GM18526 (cell line): ENCODE measurements around the gene MPND.
A peak's percentile ranks its signal among the peaks of the same experiment; 100 is the strongest.

Experiments used
- POLR2A ChIP-seq: IDR thresholded peaks from 3 replicates; pipeline ENCODE4 v1.6.1; 2011; ENCODE audit not compliant: insufficient read length; ENCODE audit errors: extremely low read depth

MPND gene

DNA sequence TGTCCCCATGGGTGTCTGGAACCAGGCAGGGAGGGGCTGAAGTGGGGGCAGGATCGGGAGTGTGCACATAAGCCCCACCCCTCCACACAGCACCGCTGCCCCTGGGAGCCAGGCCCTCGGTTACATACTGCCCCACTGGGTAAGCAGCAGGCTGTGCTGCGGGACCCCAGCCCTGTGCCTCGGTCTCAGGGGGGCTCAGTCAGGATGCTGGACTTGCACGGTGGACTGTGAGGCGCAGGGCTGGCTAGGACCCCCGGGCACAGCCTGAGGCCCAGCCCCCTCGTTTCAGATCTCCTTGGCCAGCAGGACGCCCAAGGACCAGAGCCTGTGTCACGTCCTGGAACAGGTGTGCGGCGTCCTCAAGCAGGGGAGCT is 16.3 kb downstream of the MPND start:
- TF ChIP-seq POLR2A = no peak

GRCh38 chr19:4360081-4360569 is 16.8 kb downstream of the MPND start:
- TF ChIP-seq POLR2A = no peak

- TF ChIP-seq POLR2A = no peak
Measured at GRCh38 chr19:4360641-4361151, 17.3 kb downstream of the MPND start.

DNA sequence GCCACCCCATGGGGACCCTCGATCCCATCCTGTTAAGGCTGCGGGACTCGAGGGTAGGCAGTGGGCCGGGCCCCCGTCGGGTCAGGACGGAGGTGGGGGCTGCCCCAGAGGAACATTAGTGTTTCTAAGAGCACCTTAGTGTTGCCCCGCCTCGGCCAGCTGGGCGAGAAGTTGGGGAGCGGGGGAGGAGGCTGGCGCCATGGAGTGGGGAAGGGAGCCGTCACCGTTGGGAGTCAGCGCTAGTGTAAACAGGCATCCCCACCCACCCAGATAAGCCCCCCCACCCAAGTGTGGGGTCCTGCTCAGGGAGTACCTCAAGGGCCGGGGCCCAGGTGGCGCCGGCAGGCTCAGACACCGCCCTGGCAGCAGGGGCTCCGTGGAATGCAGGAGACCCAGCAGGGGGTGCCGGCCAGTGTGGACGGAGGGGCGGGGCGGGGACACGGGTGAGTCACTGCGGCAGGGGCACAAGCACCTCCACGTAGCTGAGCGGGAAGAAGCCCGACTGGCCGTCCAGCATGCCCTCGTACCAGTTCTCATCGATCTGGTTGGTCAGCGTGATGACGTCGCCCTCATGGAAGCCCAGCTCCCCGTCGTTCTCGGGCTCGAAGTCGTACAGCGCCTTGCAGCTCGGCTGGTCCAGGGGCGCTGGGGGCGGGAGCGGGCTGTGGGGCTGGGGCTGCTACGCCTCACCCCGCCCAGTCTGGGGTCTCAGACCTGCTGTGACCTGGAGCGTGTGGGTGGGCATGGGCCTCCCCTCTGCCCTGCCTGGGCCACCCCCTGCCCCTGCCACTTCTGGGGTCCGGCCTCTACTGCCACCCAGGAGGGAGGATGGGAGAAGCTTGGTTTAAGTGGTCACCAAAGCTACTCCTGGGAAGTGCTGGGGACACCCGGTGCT is 18.0 kb downstream of the MPND start:
- no peak for TF ChIP-seq POLR2A

GRCh38 chr19:4362101-4362828 is 18.9 kb downstream of the MPND start:
- no peak for TF ChIP-seq POLR2A

DNA sequence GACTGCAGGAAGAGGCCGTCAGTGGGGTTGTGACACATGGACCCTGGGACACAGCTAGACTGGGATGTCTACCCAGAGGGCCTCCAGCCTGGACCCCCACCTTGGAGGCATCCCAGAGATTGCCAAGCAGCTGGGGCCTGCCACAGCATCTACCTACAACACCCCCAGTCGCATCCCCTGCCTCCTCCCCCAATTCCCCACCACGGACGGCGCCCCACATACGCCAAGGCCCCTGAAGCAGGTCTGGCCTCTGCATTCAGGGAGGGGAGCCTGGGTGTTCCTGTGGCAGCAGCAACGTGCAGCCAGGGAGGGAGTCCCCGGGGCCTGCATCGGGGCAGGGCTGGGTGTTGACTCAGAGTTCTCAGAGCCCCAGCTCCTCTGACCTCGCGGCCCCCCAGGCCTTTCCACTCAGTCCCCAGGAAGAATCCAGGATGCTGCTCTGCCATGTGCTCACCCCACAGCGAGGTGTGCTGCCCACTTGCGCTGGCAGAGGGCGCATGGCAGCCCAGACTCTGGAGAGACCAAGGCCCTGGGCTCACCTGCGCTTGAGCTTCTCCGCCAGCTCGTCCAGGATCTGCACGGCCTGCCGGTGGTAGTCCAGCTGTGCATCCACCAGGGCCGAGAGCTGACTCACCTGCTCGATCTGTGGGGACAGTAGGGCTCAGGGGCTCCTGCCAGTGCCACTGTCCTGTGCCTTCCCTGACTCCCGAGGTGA is 19.6 kb downstream of the MPND start:
- TF ChIP-seq POLR2A = peak; percentile 17

DNA sequence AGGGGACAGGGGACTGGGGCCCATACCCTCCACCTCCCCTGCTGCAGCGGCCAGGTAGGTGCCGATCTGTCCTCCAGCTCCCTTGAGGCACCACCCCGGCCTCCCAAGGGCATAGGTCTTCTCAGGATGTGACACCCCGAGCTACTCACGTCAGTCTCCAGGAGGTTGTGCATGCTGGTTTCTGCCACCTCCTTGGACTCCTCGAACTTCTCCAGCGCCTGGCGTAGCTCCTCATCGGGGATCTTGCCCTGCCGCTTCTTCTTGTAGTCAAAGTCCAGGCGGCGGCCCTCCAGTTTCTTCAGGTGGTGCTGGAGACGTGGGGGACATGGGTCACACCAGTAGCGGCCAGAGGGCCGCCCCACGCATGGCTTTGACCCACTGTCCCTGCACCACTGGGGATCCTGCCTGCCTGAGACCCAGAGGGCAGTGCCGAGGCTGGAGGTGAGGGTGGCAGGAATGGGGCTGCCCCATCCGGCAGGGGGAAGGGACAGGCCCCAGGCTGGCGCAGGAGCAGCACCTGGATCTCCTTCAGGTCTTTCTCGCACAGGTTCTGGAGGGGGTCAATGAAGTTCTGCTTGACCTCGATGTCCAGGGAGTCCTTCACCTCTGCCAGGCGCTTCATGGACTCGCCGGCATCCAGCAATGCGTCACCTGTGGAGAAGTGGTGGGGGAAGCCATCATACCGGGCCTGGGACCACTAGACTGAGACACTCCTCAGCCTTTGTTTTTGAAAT is 20.4 kb downstream of the MPND start:
- TF ChIP-seq POLR2A = no peak

GRCh38 chr19:4365341-4365740 is 22.0 kb downstream of the MPND start:
- TF ChIP-seq POLR2A = no peak

DNA sequence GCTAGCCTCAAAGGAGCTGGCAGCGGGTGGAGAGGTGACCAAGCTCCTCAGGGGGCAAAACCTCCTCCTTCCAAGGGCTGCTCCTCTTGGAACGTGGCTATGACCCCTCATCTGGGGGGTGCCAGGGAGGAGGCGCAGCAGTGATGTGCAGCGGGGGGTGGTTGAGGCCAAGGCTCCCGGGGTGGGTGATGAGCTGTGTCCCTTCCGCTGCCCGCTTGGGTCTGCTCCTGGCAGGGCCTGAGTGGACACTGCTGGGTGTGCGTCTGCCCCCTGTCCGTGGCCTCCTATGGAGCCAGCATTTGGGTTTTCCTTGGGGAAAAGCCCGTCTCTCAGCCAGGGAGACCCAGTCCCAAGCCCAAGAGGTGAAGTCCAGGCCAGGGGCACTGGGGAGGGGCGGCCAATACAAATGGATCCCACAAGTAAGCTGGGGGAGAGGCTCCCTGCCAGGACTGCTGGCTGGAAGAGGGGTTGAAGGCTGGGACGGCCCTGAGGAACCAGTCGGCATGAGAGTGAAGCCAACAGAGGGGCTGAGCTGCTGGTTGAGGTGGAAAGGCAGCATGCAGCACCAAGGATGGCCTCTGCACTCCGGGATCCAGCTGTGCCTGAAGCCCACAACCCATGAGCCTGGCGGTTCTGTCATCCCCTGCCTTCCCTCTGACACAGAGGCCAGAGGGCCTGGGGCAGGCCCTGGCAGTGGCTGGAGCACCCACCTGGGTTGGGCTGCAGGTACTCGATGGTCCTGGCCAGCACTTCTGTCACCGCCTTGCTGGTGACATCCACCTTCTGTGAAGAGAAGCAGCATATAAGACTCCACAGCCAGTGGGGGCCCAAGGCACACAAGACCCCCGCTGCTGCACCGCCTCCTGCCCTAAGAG is 22.7 kb downstream of the MPND start:
- TF ChIP-seq POLR2A = no peak

- TF ChIP-seq POLR2A = no peak
Measured at GRCh38 chr19:4366666-4367335, 23.4 kb downstream of the MPND start.

- TF ChIP-seq POLR2A = no peak
Measured at GRCh38 chr19:4367336-4367723, 24.0 kb downstream of the MPND start.

DNA sequence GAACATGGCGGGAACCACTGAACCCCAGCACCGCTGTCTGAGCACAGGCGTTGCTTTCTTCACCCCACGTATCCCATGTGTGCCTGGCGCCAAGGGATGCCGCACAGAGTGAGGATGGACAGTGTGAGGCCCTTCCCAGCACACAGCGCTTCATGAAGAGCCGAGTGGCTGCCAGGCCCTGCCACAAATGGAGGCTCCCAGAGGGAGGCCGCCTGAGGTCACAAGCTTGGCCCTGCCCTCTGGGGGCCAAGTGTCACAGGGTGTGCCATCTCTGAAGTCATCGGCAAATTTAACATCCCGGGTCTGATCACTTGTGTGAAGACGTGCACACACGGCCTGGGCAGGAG is 24.4 kb downstream of the MPND start:
- TF ChIP-seq POLR2A = no peak

GRCh38 chr19:4368128-4368820 is 24.9 kb downstream of the MPND start:
- no peak for TF ChIP-seq POLR2A
